ENCODE data around the gene CCDC50. TPM values are rescaled to one million over a fixed set of nuclear protein-coding genes. Genes with fewer than 3 reads are reported as not detected.

CCDC50 gene
- total and polyA plus RNA-seq, 2 of the 8 experiments (the other 6 are each of a cell fraction or from before 2014, with no cell fraction given): 7.3 to 19.2 TPM

DNA sequence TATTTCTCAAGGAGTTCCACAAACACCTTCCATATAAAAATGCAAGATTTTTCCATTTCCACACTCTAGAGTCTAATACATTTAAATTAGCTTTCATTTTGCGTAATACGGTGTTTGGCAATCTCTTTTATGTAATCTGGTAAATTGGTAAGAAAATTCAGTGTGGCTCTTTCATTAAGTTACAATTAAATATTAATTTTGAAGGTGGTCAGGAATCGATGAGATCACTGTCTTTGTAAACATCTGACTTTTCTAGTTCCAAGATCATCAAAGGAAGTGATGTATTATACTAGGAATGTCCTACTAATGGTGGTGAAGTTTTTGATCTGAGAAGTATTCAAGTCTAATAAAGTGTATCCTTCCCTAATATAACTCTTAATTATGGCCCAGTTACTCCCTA, 2.2 kb downstream of the CCDC50 start:
- TF ChIP-seq ZNF274 (IDR thresholded peaks at IDR 0.05; ENCODE audit: borderline replicate concordance, extremely low read depth, low read length) (no peak), POLR2AphosphoS5 (IDR thresholded peaks at IDR 0.05; ENCODE audit: low read depth, low read length) (no peak), SP1 (IDR thresholded peaks at IDR 0.05; ENCODE audit: low read depth, low read length) (no peak), KDM5A (IDR thresholded peaks at IDR 0.05; ENCODE audit: low read length) (no peak), NANOG (IDR thresholded peaks at IDR 0.05; ENCODE audit: insufficient read depth, low read depth, low read length, poor library complexity, severe bottlenecking) (no peak), EP300 (IDR thresholded peaks at IDR 0.05; ENCODE audit: borderline replicate concordance in 1 of 2, low read depth in 2 of 2, low read length in 2 of 2) (no peak)
- Histone ChIP-seq H3K4me1 (replicated peaks in 1 of 4; ENCODE audit: control insufficient read depth in 3 of 4, insufficient read depth in 4 of 4, low read length in 3 of 4) (peaks cover 0 to 11% (median 6%) of the 10 kb centered on the region in 4 experiments; a peak in 6 of 7 replicates), H3K36me3 (ENCODE audit: control insufficient read depth in 2 of 4, insufficient read depth in 4 of 4, low read length in 3 of 4) (no peaks in the 10 kb centered on the region), H2AK5ac (ENCODE audit: low read depth, low read length) (no peak overlapping the region), H3K27ac (ENCODE audit: low read depth, low read length) (no peak overlapping the region), H4K91ac (replicated peaks; ENCODE audit: insufficient read length, low read length) (no peak overlapping the region), H3K27me3 (replicated peaks in 1 of 4; ENCODE audit: control insufficient read depth in 3 of 4, extremely low read depth in 1 of 4, insufficient read depth in 3 of 4, low read length in 3 of 4) (peaks cover 2 to 14% (median 11%) of the 10 kb centered on the region in 4 experiments), H3K23me2 (ENCODE audit: low read depth, low read length) (peaks cover 5% of the 10 kb centered on the region; the same call in 1 of the 2 replicates), H3K9ac (replicated peaks in 1 of 4; ENCODE audit: extremely low read depth in 1 of 4, low read depth in 3 of 4, low read length in 3 of 4) (peak overlapping the region in 1 of 4 experiments; percentile 8; a peak in 1 of 7 replicates), H3K9me3 (ENCODE audit: insufficient read depth in 2 of 2, low read depth in 1 of 2, low read length in 1 of 2) (no peaks in the 10 kb centered on the region), H2BK5ac (ENCODE audit: low read depth, low read length) (no peak overlapping the region), H3K4ac (replicated peaks; ENCODE audit: insufficient read length, low read depth, low read length) (no peak overlapping the region), H2BK15ac (ENCODE audit: low read length) (no peak overlapping the region), H2AFZ (ENCODE audit: low read length) (no peak overlapping the region), H3K23ac (ENCODE audit: insufficient read length) (no peak overlapping the region), H3K4me3 (ENCODE audit: extremely low read depth in 1 of 4, insufficient read depth in 2 of 4, low read depth in 3 of 4, low read length in 4 of 4) (no peak overlapping the region), H4K8ac (ENCODE audit: extremely low read depth, insufficient read depth, low read length) (no peak overlapping the region), H2BK20ac (ENCODE audit: low read length) (no peak overlapping the region), H3K14ac (ENCODE audit: insufficient read length) (no peak overlapping the region), H4K20me1 (replicated peaks in 1 of 2; ENCODE audit: control insufficient read depth in 1 of 2, insufficient read depth in 2 of 2, low read length in 2 of 2) (no peaks in the 10 kb centered on the region), H2BK12ac (ENCODE audit: low read depth, low read length) (no peak overlapping the region), H3K79me1 (ENCODE audit: low read depth, low read length) (no peaks in the 10 kb centered on the region), H4K5ac (ENCODE audit: insufficient read length, low read depth, low read length) (no peak overlapping the region), H3K18ac (ENCODE audit: extremely low read depth, low read length) (no peak overlapping the region), H3K56ac (replicated peaks; ENCODE audit: insufficient read length, low read depth, low read length) (no peak overlapping the region), H3K79me2 (ENCODE audit: control insufficient read depth in 1 of 2, insufficient read depth in 2 of 2, low read length in 2 of 2) (peaks cover 0 to 47% of the 10 kb centered on the region in 2 experiments; a peak in 2 of 4 replicates), H2BK120ac (replicated peaks; ENCODE audit: low read depth, low read length) (no peak overlapping the region), H3K4me2 (ENCODE audit: insufficient read depth in 1 of 2, low read depth in 2 of 2, low read length in 2 of 2) (no peak overlapping the region; a peak in 1 of 4 replicates)
- DNase-seq (ENCODE audit: low read depth in 1 of 2, low spot score in 2 of 2) (no peak), FAIRE-seq (no peak)
- ChIA-PET CTCF (ENCODE audit: partially characterized antibody) (no interaction called here), POLR2A (ENCODE audit: partially characterized antibody) (no interaction called here)
- WGBS, 2 experiments (ENCODE audit: extremely low coverage in 1 of 2, insufficient coverage in 1 of 2, insufficient read length in 1 of 2, insufficient replicate concordance in 2 of 2, low coverage in 1 of 2, low lambda C conversion rate in 2 of 2, missing lambda C conversion rate in 1 of 2): 96% methylated on average over 3 of the region's 3 CpGs; no CpG with 5 or more reads in 1 of the 2 experiments

All from H1 (cell line).